GM18868 (cell line): ENCODE results near the gene SMKR1.
"Not testable (repeated sequence)": the region's sequence is repeated elsewhere in the genome, so short reads cannot be mapped to it uniquely, and the experiment has no call there.

ENCODE experiments used
- ATAC-seq: cut with Tn5 transposase; IDR thresholded peaks from one replicate; pipeline ENCODE4 v1.9.1; 2021; ENCODE audit warnings: mild to moderate bottlenecking, moderate library complexity; ENCODE audit not compliant: unreplicated experiment

SMKR1 gene

GRCh38 chr7:129501760-129502707 is at the start of gene SMKR1:
TSS of gene SMKR1 (plus strand) at chr7:129502531. CDS start at chr7:129502825, 294 bp downstream.
- ATAC-seq = peak; percentile 92

- no peak for ATAC-seq
These were observed 49.6 kb upstream of the SMKR1 start for GRCh38 chr7:129452589-129453231.

- no peak for ATAC-seq
These were observed 48.7 kb upstream of the SMKR1 start for GRCh38 chr7:129453510-129454248.

- ATAC-seq = no peak
These were observed 48.1 kb upstream of the SMKR1 start for GRCh38 chr7:129454249-129454551.

GRCh38 chr7:129456421-129456820 is 45.9 kb upstream of the SMKR1 start:
- no peak for ATAC-seq

DNA sequence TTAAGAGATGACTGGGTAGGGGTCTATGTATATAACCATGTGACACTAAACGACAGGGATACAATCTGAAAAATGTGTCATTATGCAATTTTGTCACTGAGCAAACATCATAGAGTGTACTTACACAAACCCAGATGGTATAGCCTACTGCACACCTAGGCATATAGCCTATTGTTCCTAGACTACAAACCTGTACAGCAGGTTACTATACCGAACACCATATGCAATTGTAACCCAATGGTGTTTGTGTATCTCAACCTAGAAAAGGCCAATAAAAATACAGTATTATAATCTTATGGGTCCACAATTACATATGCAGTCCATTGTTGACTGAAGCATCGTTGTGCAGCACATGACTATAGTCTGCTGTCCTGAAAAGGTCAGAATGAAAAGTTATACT is 45.2 kb upstream of the SMKR1 start:
- ATAC-seq = no peak

DNA sequence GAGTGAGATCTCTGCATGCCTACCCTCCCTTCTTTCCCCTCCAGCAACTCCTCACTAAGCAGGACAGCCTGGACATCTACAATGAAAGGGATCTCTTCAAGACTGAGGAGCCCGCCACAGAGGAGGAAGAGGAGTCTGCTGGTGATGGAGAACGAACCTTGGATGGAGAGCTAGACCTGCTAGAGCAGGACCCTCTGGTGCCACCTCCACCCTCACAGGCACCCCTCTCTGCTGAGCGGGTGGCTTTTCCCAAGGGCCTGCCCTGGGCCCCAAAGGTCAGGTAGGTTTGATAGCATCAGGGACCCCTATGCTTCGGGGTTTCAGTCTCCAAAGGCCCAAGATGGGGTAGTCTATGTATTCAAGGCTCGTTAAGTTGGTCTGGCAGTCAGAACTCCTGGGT is 44.2 kb upstream of the SMKR1 start:
- ATAC-seq = no peak

DNA sequence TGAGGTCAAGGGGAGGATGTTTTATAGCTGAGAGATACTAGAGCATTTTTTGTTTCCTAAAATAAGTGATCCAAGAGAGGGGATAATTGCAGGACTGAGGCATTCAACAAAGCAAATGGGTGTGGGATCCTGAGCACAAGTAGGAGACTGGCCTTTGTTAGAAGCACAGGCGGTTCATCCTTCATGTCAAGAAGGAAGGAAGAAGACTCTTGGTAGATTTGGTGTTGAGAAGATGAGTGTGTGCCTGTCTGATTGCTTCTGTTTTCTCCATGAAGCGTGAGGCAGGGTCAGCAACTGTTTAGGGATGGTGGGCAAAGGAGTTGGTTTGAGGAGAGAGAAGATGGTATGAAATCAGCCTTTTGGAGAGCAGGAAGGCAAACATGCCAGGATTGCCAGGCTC is 40.5 kb upstream of the SMKR1 start:
- ATAC-seq = no peak

GRCh38 chr7:129462420-129462819 is 39.9 kb upstream of the SMKR1 start:
- no peak for ATAC-seq

GRCh38 chr7:129464194-129464593 is 38.1 kb upstream of the SMKR1 start:
- ATAC-seq = no peak

DNA sequence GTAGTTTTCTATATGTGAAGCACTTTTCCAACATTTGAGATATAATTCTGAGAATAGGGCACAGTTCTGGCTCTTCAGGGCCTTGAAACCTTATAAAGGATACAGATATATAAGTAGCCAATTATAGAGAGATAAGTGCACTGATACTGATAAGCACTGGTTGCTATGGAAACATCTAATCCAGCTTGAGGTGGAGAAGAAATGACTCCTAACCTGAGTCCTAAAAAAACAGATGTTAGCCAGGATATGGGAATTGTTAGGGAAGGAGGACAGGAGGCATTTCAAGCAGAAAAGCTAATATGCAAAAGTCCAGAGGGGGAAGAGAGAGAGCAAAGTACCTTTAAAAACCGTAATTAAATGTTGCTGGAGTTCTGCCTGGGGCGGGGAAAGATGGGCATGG is 37.3 kb upstream of the SMKR1 start:
- no peak for ATAC-seq

DNA sequence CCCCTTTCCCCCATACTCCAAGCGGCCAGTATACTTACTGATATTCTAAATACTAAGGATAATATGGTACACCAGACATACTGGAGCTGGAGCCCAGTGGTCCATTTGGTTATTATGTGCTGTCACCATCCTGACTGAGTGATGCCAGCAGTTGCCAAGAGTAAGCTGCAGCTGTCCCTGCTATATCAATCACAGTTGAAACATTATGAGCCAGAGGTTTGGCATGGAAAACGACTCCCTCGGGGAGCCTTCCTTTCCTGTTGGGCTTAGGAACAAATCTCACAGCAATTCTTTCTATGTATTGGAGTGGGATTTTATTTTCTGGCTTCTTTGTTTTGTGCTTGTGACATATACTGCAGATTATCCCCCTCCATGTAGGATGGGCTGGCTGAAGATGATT is 35.5 kb upstream of the SMKR1 start:
- no peak for ATAC-seq

GRCh38 chr7:129468087-129468486 is 34.2 kb upstream of the SMKR1 start:
- ATAC-seq = no peak

DNA sequence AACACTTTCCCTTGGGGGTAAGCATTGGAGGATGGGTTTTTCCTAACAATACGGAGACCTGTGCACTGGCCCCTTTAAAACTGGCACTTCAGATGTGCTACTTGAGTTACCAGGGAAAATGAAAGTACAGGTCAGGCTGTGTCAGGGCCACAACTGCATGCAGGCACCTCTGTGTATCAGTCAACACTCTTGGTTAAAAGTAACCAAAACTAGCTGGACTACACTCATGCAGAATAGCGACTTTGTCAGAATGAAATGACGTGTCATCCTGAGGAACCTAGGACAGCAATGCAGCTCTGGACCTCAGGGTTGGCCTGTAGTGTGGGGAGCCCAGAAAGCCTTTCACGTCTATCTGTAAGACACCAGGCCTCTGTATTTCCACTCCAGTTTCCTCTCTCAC is 33.8 kb upstream of the SMKR1 start:
- no peak for ATAC-seq

DNA sequence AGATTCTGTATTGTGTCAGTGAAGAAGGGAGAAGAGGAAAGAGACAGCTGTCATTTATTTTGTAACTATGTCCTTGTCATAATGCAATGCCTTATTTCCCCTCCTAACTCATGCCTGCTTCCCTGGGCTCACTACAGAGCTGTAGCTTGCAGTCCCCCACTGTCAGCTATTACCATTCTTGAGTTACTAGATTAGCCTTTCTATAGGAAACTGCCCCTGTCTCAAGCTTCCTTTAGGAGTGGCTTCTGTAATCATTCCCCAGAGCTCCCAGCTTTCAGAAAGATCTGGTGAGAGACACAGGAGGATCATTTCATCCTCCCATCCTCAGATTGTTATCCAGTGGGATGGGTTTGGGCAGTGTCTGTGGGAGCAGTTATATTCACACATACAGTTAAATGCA is 32.4 kb upstream of the SMKR1 start:
- ATAC-seq = no peak

DNA sequence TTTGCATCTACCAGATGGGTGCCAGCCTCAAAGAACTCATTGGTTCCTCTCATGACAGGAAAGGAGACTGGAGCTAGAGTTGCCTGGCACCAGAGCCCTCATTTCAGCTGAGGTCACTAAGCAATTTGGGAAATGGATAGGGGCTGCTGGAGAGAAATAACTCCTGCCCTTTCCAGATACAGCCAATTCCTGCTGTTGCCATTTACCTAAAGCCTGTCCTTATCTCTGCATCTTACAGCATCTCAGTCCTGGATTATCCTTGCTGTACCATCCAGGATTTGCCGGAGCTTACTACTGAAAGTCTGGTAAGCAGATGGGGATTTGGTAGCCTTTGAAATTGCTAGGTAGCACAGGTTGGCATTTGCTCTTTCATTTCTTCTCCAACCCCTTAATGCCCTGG is 31.9 kb upstream of the SMKR1 start:
- no peak for ATAC-seq

GRCh38 chr7:129471402-129471827 is 30.9 kb upstream of the SMKR1 start:
- ATAC-seq = no peak

DNA sequence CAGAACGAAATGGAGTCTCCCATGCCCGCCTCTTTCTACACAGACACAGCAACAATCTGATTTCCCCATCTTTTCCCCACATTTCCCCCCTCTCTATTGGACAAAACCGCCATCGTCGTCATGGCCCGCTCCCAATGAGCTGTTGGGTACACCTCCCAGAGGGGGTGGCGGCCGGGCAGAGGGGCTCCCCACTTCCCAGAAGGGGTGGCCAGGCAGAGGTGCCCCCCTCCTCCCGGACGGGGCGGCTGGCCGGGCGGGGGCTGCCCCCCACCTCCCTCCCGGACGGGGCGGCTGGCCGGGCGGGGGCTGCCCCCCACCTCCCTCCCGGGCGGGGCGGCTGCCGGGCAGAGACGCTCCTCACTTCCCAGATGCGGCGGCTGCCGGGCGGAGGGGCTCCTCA is 26.4 kb upstream of the SMKR1 start:
- not testable (repeated sequence) for ATAC-seq

GRCh38 chr7:129476398-129476797 is 25.9 kb upstream of the SMKR1 start:
- ATAC-seq = not testable (repeated sequence)

- no peak for ATAC-seq
These were observed 22.5 kb upstream of the SMKR1 start for GRCh38 chr7:129479831-129480230.

- ATAC-seq = no peak
These were observed 21.5 kb upstream of the SMKR1 start for GRCh38 chr7:129480674-129481363.
